Activated CD8-positive, alpha-beta memory T cell treated with anti-CD3 and anti-CD28 coated beads for 36 hours (primary cell): ENCODE measurements around the gene RPS15. TPM values are rescaled to one million over a fixed set of nuclear protein-coding genes. Genes with fewer than 3 reads are reported as not detected.

Experiments
- CTCF ChIA-PET: fragments of 350-600 bp; sonication (Branson Sonifier 250); formaldehyde crosslinking; loops from one replicate; lab custom pipeline; 2021; ENCODE audit warnings: antibody characterized with exemption; lab: Charles Lee
- POLR2A ChIA-PET: fragments of 350-600 bp; sonication (Branson Sonifier 250); formaldehyde crosslinking; loops from one replicate; lab custom pipeline; 2021; ENCODE audit warnings: antibody characterized with exemption; lab: Charles Lee
- total RNA-seq, 2 experiments: library from RNA; stranded (reverse); gene quantifications; one replicate each; pipeline ENCODE4 v1.2.3, GENCODE V29; 2021

RPS15 gene
- total RNA-seq, 2 experiments from 2014 or later, result 1,429 to 1,438 TPM

DNA sequence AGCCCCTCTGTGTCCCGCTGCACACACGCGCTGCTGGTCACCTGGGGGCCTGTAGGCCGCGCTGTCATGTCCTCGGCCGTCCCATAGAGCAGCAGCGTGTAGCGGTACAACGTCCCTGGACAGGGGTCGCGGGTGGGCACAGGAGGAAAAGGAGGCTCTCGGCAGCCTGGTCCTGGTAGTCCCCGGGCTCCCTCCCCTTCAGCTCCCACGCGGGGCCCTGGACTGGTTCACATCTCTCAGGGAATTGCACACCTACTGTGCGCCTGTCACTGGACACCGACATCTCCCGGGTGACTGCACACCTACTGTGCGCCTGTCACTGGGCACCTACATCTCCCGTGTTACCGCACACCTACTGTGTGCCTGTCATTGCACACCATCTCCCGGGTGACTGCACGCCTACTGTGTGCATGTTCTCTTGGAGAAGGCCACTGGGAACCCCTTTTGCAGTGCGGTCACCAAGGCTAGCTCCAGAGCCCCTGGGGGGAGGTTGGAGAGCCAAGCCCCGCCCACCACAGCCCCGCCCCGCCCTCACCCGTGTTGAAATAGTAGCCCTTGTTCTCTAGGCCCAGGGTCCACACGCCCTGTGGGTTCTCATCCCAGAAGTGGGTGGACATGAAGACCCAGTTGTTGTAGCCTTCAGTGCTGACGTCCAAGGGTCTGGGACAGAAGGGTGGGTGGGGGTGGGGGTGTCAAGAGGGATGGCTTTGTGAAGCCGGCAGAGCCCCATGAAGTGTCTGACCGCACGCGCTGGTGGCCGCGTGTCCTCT, 44.4 kb downstream of the RPS15 start:
- ChIA-PET POLR2A (no interaction called here), CTCF (no interaction called here)

DNA sequence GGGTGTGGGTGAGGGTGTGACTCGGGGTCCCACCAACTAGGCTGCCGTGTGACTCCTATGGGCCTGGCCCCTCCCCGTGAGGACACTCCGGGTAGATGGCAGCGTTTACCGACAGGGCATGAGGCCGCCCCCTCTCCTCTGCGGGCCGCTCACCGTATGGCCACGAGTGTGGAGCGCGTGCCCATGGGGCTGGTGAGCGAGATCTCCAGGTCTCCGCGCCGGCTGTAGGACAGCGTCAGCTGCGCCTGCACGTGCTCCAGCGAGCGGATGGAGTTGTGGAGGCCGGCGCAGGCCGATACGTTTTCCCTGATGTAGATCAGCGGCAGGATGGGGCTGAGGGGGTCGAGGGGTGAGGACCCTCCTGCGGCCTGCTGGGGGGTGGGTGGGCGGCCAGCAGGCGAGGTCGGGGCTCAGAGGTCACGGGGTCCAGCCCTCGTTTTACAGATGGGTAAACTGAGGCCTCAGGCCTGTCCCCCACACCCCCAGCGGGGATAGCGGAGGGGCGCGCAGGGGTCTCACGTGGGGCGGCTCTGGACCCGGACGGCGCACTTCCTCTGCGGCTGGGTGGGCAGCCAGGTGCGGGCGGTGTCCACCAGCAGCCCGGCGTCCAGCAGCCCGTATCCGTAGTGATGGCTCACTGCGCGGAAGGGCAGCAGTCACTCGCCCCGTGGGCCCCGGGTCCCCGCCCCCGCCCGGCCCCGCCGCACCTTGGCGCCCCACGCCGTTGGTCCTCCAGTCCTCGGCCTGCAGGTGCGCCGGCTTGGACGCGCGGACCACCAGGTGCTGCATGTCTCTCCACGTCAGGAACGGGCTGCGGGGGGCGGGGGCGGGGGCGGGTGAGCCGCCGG, 45.2 kb downstream of the RPS15 start:
- POLR2A ChIA-PET, result no interaction called here
- CTCF ChIA-PET, result no interaction called here

DNA sequence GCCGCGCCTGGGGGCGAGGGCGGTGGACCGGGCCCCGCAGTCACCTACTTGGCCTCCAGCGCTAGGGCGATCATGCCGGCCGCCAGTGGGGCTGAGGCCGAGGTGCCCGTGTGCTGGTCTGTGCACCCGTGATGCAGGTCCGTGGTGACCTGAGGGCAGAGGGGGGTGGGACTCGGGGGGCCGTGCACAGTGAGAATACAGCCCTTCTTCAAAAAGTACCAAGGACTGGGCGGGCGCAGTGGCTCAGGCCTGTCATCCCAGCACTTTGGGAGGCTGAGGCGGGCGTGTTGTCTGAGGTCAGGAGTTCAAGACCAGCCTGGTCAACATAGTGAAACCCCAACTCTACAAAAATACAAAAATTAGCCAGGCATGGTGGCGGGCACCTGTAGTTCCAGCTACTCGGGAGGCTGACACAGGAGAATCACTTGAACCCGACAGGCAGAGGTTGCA, 45.8 kb downstream of the RPS15 start:
- POLR2A ChIA-PET, result no interaction called here

DNA sequence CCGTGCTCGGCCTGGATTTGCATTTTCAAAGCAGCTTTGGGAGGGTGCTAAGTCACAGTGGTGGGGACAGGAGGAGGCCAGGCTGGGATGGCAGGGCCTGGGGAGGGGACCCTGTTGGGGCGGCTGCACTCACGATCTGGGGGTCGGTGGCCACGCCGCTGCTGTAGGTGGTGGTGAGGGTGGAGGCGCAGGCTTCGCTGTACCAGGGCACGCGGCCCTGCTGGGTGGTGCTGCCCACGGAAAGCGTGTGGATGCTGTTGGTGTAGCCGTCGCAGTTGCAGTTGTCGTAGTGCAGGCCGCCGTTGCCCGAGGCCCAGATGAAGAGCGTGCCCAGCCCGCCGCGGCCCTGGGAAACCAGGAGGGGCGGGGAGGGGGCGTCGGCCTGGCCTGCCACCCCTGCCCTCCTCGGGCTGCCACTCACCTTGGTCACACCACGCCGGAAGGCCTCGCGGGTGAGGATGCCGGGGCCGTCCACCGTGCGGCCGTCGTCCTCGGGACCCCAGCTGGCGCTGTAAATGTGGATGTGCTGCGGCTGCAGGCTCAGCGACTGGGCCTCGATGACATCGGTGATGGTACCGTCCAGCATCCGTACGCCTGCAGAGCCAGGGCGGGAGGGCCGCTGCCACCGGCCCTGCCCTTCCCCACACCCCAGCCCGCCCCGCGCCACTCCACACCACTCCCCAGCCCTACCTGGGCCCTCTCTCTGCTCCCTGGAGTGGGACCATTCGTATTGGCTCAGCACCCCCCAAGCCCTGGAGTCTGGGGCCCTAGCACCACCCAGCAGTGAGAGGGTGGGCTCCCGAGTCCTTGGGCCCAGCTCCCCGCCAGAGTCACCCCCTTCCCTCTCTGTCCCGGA, 48.8 kb downstream of the RPS15 start:
- POLR2A ChIA-PET, result no interaction called here
- CTCF ChIA-PET, result no interaction called here

More for the DNA sequence above, 45.8 kb downstream of the RPS15 start:
- CTCF ChIA-PET, result no interaction called here

DNA sequence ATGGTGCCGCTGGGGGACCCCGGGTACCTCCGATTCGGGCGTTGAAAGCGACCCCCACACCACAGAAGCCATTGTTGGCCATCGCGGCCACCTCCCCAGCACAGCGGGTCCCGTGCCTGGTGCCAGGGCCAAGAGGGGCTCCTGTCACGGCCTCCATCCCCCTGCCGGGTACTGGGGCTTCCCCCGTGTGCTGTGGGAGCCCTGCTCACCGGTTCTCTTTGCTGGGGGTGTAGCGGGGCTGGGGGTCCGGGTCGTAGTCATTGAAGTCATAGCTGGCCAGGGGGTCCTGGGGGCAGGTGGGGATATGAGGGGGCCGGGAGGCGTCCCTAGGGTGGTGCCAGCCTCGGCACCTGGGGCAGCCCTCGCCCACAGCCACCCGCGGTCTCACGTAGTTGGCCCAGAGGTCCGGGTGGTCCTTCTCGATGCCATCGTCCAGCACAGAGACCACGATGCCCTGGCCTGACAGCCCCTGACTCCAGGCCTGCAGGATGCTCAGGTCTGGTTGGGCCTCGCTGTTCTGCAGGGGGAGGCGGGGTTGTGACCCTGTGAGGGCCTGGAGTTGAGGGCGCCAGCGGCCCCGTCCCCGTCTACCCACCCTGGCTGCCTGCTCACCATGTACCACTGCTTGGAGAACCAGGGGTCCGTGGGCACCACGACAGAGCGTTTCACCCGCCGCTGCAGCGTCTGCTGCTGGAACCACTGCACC, 49.5 kb downstream of the RPS15 start:
- CTCF ChIA-PET, result no interaction called here
- POLR2A ChIA-PET, result no interaction called here

DNA sequence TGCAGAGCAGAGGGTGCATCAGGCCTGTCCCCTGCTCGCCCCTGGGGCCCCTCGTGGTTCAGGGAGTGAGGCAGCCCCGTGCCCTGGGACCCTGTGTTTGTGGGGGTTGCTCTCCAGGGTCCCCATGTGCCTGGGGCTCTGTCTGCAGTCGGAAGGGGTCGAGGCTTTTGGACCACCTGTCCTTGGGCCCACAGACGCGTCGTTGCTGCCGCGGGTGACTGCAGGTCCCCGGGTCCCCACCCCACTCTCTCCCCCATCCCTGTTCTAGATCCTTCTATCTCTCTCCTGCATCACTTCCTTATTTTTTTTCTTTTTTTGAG, 50.0 kb downstream of the RPS15 start:
- ChIA-PET POLR2A (no interaction called here), CTCF (no interaction called here)

DNA sequence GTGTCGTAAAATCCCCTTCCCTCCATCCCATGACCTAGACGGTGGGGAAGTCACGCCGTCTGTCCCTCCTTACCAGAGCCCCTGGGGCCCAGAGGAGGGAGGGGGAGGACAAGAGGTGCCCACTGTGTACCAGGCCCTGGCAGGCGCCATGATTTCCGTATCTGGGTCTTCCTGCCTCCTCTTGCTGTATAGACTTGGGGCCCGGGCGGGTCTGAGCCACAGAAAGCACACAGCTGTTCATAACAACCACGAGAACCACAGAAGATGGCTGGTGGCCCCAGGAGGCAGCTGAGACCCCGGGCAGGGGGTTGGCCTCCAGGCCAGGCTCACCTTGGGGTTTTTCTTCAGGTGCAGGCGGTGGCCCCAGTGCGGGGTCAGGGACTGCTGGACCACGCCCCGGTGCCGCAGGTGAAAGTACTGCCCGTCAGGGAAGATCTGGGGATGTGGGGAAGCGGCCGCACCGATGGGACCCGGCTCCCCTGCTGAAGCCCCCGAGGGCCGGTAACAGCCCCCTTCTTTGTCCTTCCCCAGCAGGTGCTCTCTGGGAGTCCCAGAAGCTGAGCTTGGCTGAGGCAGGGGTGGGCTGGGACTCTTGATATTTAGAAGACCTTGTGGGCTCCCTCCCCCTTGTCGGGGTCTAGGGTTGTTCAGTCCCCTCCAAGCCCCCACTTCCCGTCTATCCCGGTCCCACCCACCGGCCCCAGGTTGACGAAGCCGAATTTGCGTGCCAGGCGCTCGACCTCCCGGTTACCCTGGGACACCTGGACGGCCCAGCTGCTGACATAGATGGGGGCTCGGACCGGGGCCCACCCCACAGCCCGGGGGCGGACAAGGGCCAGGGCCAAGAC, 51.5 kb downstream of the RPS15 start:
- CTCF ChIA-PET, result interaction anchor here (0.7 kb wide), 1 partner anchor 291 kb away, joined by 3 read pairs; no protein-coding TSS in a partner anchor

More for the DNA sequence above, 51.5 kb downstream of the RPS15 start:
- POLR2A ChIA-PET, result no interaction called here

Other genes starting within 250 kb of the RPS15 start
- 10 to 100 TPM; 58.7 to 62.5 TPM for gene STK11, start 232.6 kb upstream of the RPS15 start, total RNA-seq
- gene CBARP, start 200.4 kb upstream of the RPS15 start, total RNA-seq, result 1 to 10 TPM in 1 of 2 experiments, under 1 TPM in 1; 0.95 to 1.1 TPM
- gene ATP5F1D, start 196.6 kb upstream of the RPS15 start, total RNA-seq, result 100 to 1,000 TPM; 193 to 194 TPM
- 10 to 100 TPM; 45.3 to 50.0 TPM for gene MIDN, start 189.8 kb upstream of the RPS15 start, total RNA-seq
- 100 to 1,000 TPM; 207 to 210 TPM for gene CIRBP, start 169.1 kb upstream of the RPS15 start, total RNA-seq
- gene FAM174C, start 162.9 kb upstream of the RPS15 start, total RNA-seq, result 100 to 1,000 TPM; 105 to 112 TPM
- gene EFNA2, start 152.5 kb upstream of the RPS15 start, total RNA-seq, result not detected
- 100 to 1,000 TPM in 1 of 2 experiments, 10 to 100 TPM in 1; 99.4 to 104 TPM for gene NDUFS7, start 54.5 kb upstream of the RPS15 start, total RNA-seq
- 10 to 100 TPM; 29.3 to 30.8 TPM for gene GAMT, start 36.9 kb upstream of the RPS15 start, total RNA-seq
- gene DAZAP1, start 30.8 kb upstream of the RPS15 start, total RNA-seq, result 100 to 1,000 TPM; 295 to 300 TPM
- gene APC2, start 11.7 kb downstream of the RPS15 start, total RNA-seq, result under 1 TPM; 0.06 to 0.13 TPM
- gene C19orf25, start 40.8 kb downstream of the RPS15 start, total RNA-seq, result 10 to 100 TPM; 33.4 to 36.5 TPM
- gene PCSK4, start 52.0 kb downstream of the RPS15 start, total RNA-seq, result 1 to 10 TPM; 1.3 TPM
- gene REEP6, start 52.8 kb downstream of the RPS15 start, total RNA-seq, result 1 to 10 TPM; 2.0 to 2.3 TPM
- 1 to 10 TPM; 1.6 to 2.6 TPM for gene ADAMTSL5, start 74.6 kb downstream of the RPS15 start, total RNA-seq
- not detected for gene PLK5, start 85.7 kb downstream of the RPS15 start, total RNA-seq
- 10 to 100 TPM; 11.0 to 11.9 TPM for gene MEX3D, start 129.9 kb downstream of the RPS15 start, total RNA-seq
- gene MBD3, start 154.5 kb downstream of the RPS15 start, total RNA-seq, result 100 to 1,000 TPM; 127 to 130 TPM
- 100 to 1,000 TPM; 254 to 264 TPM for gene UQCR11, start 167.1 kb downstream of the RPS15 start, total RNA-seq
- 100 to 1,000 TPM; 103 to 109 TPM for gene TCF3, start 214.2 kb downstream of the RPS15 start, total RNA-seq